NT2/D1 (cell line): ENCODE data around the gene PRKG2.

ENCODE experiments used
- YY1 ChIP-seq: IDR thresholded peaks from 2 replicates; pipeline ENCODE4 v1.6.1; 2011; ENCODE audit not compliant: insufficient read length, insufficient read depth
- ZNF274 ChIP-seq: IDR thresholded peaks from 2 replicates; pipeline ENCODE4 v1.6.1; 2011; ENCODE audit warnings: mild to moderate bottlenecking, low read depth, low read length

GRCh38 chr4:81116566-81116965 lies 98.5 kb downstream of the PRKG2 start:
- TF ChIP-seq ZNF274 (no peak), YY1 (no peak)
